ENCODE results near the gene ZSCAN18.

DNA sequence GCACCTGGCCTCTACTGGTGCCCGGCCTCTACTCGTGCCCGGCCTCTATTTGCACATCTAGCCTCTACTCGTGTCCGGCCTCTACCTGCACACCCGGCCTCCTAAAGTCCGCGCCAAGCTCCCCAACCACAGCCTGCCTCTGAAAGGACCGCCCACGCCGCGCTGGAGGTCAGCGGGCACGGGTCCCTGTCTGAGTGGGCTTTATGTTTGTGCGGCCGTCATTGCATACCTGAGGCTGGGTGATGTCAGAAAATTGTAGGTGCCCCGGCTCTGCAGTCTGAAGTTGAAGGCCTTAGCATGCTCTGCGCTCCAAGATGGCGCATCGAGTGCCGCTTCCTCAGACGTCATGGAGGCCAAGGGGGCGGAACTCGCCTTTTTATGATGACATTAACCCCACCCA is 37.8 kb downstream of the ZSCAN18 start:
- TF ChIP-seq, protein P1, sequence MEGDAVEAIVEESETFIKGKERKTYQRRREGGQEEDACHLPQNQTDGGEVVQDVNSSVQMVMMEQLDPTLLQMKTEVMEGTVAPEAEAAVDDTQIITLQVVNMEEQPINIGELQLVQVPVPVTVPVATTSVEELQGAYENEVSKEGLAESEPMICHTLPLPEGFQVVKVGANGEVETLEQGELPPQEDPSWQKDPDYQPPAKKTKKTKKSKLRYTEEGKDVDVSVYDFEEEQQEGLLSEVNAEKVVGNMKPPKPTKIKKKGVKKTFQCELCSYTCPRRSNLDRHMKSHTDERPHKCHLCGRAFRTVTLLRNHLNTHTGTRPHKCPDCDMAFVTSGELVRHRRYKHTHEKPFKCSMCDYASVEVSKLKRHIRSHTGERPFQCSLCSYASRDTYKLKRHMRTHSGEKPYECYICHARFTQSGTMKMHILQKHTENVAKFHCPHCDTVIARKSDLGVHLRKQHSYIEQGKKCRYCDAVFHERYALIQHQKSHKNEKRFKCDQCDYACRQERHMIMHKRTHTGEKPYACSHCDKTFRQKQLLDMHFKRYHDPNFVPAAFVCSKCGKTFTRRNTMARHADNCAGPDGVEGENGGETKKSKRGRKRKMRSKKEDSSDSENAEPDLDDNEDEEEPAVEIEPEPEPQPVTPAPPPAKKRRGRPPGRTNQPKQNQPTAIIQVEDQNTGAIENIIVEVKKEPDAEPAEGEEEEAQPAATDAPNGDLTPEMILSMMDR (IDR thresholded peaks at IDR 0.05; ENCODE audit: poor library complexity, severe bottlenecking), result no peak
- TF ChIP-seq MXI1 (conservative IDR thresholded peaks at IDR 0.05; ENCODE audit: poor library complexity, severe bottlenecking), result no peak
- TF ChIP-seq EP300 (conservative IDR thresholded peaks at IDR 0.05; ENCODE audit: poor library complexity, severe bottlenecking), result no peak

Data from neural cell (in vitro differentiated cells).